NCI-H187 (cell line): Measurements from ENCODE around the gene C1QA.

Experiments used
- DNase-seq, 2 experiments: peaks; one replicate each; lab custom pipeline; 2025; lab: John Stamatoyannopoulos, UW

C1QA gene

GRCh38 chr1:22636353-22636752 is at the start of gene C1QA:
Gene C1QA (plus strand): TSS chr1:22636628. CDS start chr1:22637617, 989 bp downstream.
- DNase-seq, result no peak

DNA sequence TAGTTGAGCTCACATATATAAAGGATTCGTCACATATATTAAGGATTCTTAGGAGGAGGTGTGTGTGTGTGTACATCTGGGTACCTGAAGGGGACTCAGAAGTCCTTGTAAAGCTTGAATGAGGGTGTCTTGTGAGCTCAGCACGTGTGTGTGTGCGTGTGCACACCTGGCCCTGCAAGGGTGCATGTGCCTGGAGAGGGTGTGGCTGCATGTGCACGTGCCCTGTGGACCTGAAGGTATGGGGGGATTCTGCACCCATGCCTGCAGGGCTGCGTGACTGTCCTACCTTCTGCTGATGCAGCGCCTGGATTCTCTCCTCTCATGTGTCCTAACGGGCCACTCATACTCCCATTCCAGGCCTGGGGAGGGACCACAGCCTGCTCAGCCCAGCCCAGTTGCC is 49.2 kb upstream of the C1QA start:
- DNase-seq, result peak in 1 of 2 experiments; percentile 64

DNA sequence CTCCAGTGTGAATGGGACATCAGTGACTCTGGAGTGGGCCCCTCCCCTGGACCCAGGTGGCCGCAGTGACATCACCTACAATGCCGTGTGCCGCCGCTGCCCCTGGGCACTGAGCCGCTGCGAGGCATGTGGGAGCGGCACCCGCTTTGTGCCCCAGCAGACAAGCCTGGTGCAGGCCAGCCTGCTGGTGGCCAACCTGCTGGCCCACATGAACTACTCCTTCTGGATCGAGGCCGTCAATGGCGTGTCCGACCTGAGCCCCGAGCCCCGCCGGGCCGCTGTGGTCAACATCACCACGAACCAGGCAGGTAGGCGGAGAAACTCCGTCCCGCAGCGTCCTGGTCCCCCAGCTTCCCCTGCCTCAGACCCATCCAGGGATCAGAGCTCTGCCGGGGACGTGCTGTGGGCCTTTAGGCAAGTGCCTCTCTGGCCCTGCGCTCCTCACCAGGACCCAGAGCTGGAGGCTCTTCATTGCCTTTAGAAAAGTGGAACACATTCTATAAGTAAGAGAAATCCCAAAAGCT is 47.5 kb upstream of the C1QA start:
- no peak for DNase-seq

DNA sequence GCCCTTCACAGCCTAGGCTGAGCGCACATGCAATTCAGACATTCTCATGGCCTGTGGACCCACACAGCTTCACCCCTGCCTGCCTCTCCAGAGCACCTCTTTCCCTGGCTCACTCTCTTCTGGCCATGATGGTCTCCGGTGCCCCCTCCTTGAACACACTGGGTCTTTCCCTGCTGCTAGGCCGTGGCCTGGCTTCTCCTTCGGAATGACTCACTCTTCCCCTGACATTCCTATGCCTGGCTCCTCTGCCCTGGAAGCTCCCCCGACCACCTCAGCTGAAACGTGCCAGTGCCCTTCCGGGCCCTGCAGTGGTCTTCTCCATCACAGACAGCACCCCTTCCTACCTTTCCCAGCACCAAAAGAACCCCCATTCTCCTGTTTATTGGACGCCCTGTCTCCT is 44.9 kb upstream of the C1QA start:
- DNase-seq, result no peak

- no peak for DNase-seq
Measured at GRCh38 chr1:22592051-22592450, 44.4 kb upstream of the C1QA start.

- DNase-seq, result peak; percentile 48 to 76
Measured at GRCh38 chr1:22592919-22593790, 43.3 kb upstream of the C1QA start.

- DNase-seq, result no peak
Measured at GRCh38 chr1:22594396-22594795, 42.0 kb upstream of the C1QA start.

DNA sequence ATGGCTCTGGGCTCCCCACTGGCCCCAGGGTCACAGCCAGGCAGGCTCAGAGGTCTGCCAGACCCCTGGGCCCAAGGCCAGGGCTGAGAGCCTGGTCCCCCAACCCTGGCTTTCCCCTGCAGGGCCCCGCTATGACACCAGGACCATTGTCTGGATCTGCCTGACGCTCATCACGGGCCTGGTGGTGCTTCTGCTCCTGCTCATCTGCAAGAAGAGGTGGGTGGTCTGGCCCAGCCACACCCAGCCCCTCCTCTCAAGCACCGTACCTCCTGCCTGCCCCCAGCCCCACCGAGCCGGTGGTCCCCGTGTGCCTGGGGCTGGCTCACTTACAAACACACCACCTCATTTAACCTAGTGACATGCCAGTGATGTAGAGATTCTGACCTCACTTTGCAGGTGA is 41.3 kb upstream of the C1QA start:
- DNase-seq, result no peak

DNA sequence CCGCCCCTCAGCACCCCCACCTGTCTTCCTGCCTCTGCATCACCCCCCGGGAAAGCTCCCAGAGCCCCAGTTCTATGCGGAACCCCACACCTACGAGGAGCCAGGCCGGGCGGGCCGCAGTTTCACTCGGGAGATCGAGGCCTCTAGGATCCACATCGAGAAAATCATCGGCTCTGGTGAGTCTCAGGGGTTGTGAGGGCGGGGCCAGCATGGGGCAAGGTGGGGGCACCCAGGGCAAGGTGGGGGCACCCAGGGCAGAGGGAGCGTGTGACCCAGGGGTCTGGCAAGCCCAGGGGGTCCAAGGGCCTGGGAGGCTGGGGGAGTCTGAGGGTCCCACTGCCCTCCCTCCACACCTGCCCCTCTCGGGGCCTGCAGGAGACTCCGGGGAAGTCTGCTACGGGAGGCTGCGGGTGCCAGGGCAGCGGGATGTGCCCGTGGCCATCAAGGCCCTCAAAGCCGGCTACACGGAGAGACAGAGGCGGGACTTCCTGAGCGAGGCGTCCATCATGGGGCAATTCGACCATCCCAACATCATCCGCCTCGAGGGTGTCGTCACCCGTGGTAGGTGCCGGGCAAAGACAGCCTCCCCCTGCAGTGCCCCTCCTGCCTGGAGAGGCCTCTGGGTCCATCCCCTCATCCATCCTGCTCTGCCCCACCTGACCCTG is 39.0 kb upstream of the C1QA start:
- DNase-seq, result no peak

GRCh38 chr1:22597996-22598395 is 38.4 kb upstream of the C1QA start:
- DNase-seq, result no peak

- DNase-seq, result no peak
Measured at GRCh38 chr1:22598736-22599135, 37.7 kb upstream of the C1QA start.

- DNase-seq, result no peak
Measured at GRCh38 chr1:22600071-22600816, 36.2 kb upstream of the C1QA start.

GRCh38 chr1:22600817-22601605 is 35.4 kb upstream of the C1QA start:
- DNase-seq, result no peak

DNA sequence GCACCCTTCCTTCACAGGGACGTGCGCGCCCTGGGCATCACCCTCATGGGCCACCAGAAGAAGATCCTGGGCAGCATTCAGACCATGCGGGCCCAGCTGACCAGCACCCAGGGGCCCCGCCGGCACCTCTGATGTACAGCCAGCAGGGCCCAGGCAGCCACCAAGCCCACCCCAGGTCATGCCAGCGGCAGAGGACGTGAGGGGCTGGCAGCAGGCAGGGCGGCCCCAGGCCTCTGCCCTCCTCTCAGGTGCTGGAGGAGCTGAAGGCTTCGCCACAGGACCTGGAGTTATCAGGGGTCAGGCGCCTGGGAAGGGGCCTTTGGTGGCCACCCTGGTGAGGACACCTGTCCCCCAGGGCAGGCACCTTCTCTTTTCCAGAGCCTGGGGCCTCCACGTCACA is 34.8 kb upstream of the C1QA start:
- no peak for DNase-seq

GRCh38 chr1:22602060-22602740 is 34.2 kb upstream of the C1QA start:
- DNase-seq, result no peak

DNA sequence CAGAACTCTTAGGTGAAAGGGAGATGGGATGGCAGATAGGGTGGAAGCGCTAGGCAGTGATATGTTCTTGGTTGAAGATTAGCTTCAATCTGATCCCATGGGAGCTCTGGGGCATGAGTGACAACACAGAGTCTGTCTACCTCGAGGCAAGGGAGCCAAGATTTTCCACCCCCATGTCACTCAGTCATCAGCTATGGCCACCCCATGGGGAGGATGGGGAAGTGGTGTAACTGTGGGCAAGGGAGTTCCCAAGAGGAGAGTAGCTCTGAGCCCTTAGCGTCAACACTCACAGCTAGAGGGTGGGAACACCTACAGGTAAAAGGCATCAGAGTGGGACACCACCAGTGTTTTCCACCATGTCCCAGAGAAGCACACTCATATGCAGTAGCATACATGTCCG is 30.3 kb upstream of the C1QA start:
- no peak for DNase-seq

- no peak for DNase-seq
Measured at GRCh38 chr1:22607154-22607553, 29.3 kb upstream of the C1QA start.

DNA sequence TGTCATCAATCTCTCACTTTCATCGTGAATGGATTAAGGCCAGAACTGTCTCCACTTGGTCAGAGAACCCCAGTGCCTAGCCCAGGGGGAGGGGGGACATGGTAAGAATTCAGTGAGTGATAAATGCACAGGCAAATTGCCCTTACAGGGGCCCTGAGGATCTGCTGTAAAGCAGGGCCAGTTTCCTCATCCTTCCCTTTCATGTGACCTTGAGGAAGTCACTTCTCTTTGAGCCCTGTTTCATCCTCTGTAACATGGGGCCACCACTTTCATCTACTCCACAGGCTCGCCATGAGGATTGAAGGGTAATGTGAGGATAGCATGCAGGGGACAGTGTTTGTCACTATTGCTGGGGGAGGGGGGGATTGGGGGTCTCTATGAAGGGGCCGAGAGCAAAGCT is 28.1 kb upstream of the C1QA start:
- DNase-seq, result no peak

- DNase-seq, result no peak
Measured at GRCh38 chr1:22609291-22609690, 27.1 kb upstream of the C1QA start.

GRCh38 chr1:22611530-22611947 is 24.9 kb upstream of the C1QA start:
- no peak for DNase-seq
